ENCODE data around the gene HES7.

HES7 gene

GRCh38 chr17:8128125-8128784 is 4.3 kb upstream of the HES7 start:
- DNase-seq, result no peak
- in situ Hi-C loops (cut with HindIII; ENCODE audit: low pct_ligation_motif_present, low pct_unique_long_range_greater_than_20kb, low sequenced_read_pairs), result no loop called here

- DNase-seq, result peak; percentile 63
- in situ Hi-C loops (cut with HindIII; ENCODE audit: low pct_ligation_motif_present, low pct_unique_long_range_greater_than_20kb, low sequenced_read_pairs), result no loop called here
Observed at GRCh38 chr17:8126491-8127066, 2.7 kb upstream of the HES7 start.

- DNase-seq, result peak; percentile 68
- in situ Hi-C loops (cut with HindIII; ENCODE audit: low pct_ligation_motif_present, low pct_unique_long_range_greater_than_20kb, low sequenced_read_pairs), result no loop called here
Observed at GRCh38 chr17:8125947-8126490, 2.1 kb upstream of the HES7 start.

- peak; percentile 79 for DNase-seq
- in situ Hi-C loops (cut with HindIII; ENCODE audit: low pct_ligation_motif_present, low pct_unique_long_range_greater_than_20kb, low sequenced_read_pairs), result no loop called here
Observed at GRCh38 chr17:8125154-8125946, 1.4 kb upstream of the HES7 start.

GRCh38 chr17:8124350-8125153 is 646 bp upstream of the HES7 start:
- in situ Hi-C loops (cut with HindIII; ENCODE audit: low pct_ligation_motif_present, low pct_unique_long_range_greater_than_20kb, low sequenced_read_pairs), result no loop called here
- peak; percentile 48 for DNase-seq

- DNase-seq, result peak; percentile 47
- in situ Hi-C loops (cut with HindIII; ENCODE audit: low pct_ligation_motif_present, low pct_unique_long_range_greater_than_20kb, low sequenced_read_pairs), result no loop called here
Observed at GRCh38 chr17:8122924-8123694, 797 bp downstream of the HES7 start.

GRCh38 chr17:8122422-8122923 is 1.4 kb downstream of the HES7 start:
- peak; percentile 67 for DNase-seq
- in situ Hi-C loops (cut with HindIII; ENCODE audit: low pct_ligation_motif_present, low pct_unique_long_range_greater_than_20kb, low sequenced_read_pairs), result no loop called here

- in situ Hi-C loops (cut with HindIII; ENCODE audit: low pct_ligation_motif_present, low pct_unique_long_range_greater_than_20kb, low sequenced_read_pairs), result no loop called here
- peak; percentile 85 for DNase-seq
Observed at GRCh38 chr17:8121681-8122421, 2.1 kb downstream of the HES7 start.

- DNase-seq, result no peak
Observed at GRCh38 chr17:8121407-8121680, 2.6 kb downstream of the HES7 start.

GRCh38 chr17:8120520-8121406 is 3.1 kb downstream of the HES7 start:
- in situ Hi-C loops (cut with HindIII; ENCODE audit: low pct_ligation_motif_present, low pct_unique_long_range_greater_than_20kb, low sequenced_read_pairs), result no loop called here
- DNase-seq, result peak; percentile 80

More at GRCh38 chr17:8121407-8121680, 2.6 kb downstream of the HES7 start:
- in situ Hi-C loops (cut with HindIII; ENCODE audit: low pct_ligation_motif_present, low pct_unique_long_range_greater_than_20kb, low sequenced_read_pairs), result no loop called here

- DNase-seq, result peak; percentile 95
- in situ Hi-C loops (cut with HindIII; ENCODE audit: low pct_ligation_motif_present, low pct_unique_long_range_greater_than_20kb, low sequenced_read_pairs), result no loop called here
Observed at GRCh38 chr17:8119581-8120519, 4.1 kb downstream of the HES7 start.

- in situ Hi-C loops (cut with HindIII; ENCODE audit: low pct_ligation_motif_present, low pct_unique_long_range_greater_than_20kb, low sequenced_read_pairs), result no loop called here
- DNase-seq, result peak; percentile 88
Observed at GRCh38 chr17:8118769-8119580, 4.9 kb downstream of the HES7 start.

- in situ Hi-C loops (cut with HindIII; ENCODE audit: low pct_ligation_motif_present, low pct_unique_long_range_greater_than_20kb, low sequenced_read_pairs), result no loop called here
- peak; percentile 83 for DNase-seq
Observed at GRCh38 chr17:8117980-8118768, 5.7 kb downstream of the HES7 start, which contains the start of gene ALOXE3. Gene ALOXE3 (minus strand): TSS chr17:8118514. CDS start chr17:8117990, 524 bp downstream.
